Caco-2 (cell line): Measurements from ENCODE around the gene APC2. TPM values are rescaled to one million over a fixed set of nuclear protein-coding genes. Genes with fewer than 3 reads are reported as not detected.

Experiments used
- BruUV-seq: library from RNA; stranded (reverse); fragments of 400-500 nt; replicated peaks from 2 replicates; lab custom pipeline; 2021; lab: Mats Ljungman, UMichigan
- CTCF ChIA-PET: fragments of 300-600 bp; sonication (Branson Sonifier 250); formaldehyde crosslinking; loops from one replicate; lab custom pipeline; 2022; ENCODE audit warnings: antibody characterized with exemption; lab: Charles Lee
- POLR2A ChIA-PET: fragments of 300-600 bp; sonication (Branson Sonifier 250); formaldehyde crosslinking; loops from one replicate; lab custom pipeline; 2022; ENCODE audit warnings: antibody characterized with exemption; lab: Charles Lee
- DNase-seq, 2 experiments: peaks; one replicate each; pipeline versions ENCODE4 v3.0.0 to v3.0.0-alpha.2; 2020 to 2022
- H3K27me3 ChIP-seq: replicated peaks from 2 replicates; pipeline ENCODE4 v1.6.0; 2011; ENCODE audit warnings: low read length; ENCODE audit not compliant: control insufficient read depth, insufficient read depth
- H3K36me3 ChIP-seq: 2 replicates; pipeline ENCODE4 v1.5.1; 2011; ENCODE audit warnings: low read length; ENCODE audit not compliant: control insufficient read depth, insufficient read depth
- H3K4me1 ChIP-seq: fragments of 250-450 bp; sonication (Bioruptor Pico); 2 replicates; pipeline ENCODE4 v1.5.1; 2020; ENCODE audit warnings: mild to moderate bottlenecking
- H3K4me3 ChIP-seq: 2 replicates; pipeline ENCODE4 v1.5.1; 2011; ENCODE audit warnings: low read depth, mild to moderate bottlenecking, control low read depth, low read length
- H3K9me3 ChIP-seq: fragments of 250-450 bp; sonication (Bioruptor Pico); 2 replicates; pipeline ENCODE4 v1.5.1; 2020; ENCODE audit warnings: mild to moderate bottlenecking, moderate library complexity
- H3K27ac Mint-ChIP-seq: one replicate; pipeline ENCODE4 v1.8.0; 2022; ENCODE audit warnings: mixed read lengths; ENCODE audit not compliant: unreplicated experiment
- H3K27me3 Mint-ChIP-seq: one replicate; pipeline ENCODE4 v1.8.0; 2022; ENCODE audit warnings: mixed read lengths; ENCODE audit not compliant: insufficient read depth, unreplicated experiment
- H3K36me3 Mint-ChIP-seq: one replicate; pipeline ENCODE4 v1.8.0; 2022; ENCODE audit warnings: mild to moderate bottlenecking, mixed read lengths; ENCODE audit not compliant: insufficient read depth, unreplicated experiment
- H3K4me1 Mint-ChIP-seq: one replicate; pipeline ENCODE4 v1.8.0; 2022; ENCODE audit warnings: low read depth, mixed read lengths; ENCODE audit not compliant: unreplicated experiment
- H3K4me3 Mint-ChIP-seq: one replicate; pipeline ENCODE4 v1.8.0; 2022; ENCODE audit warnings: mild to moderate bottlenecking, moderate library complexity, mixed read lengths; ENCODE audit not compliant: unreplicated experiment
- H3K9me3 Mint-ChIP-seq: one replicate; pipeline ENCODE4 v1.8.0; 2022; ENCODE audit warnings: mixed read lengths; ENCODE audit not compliant: unreplicated experiment
- CTCF ChIP-seq, 2 experiments: fragments of 200-600 bp in 1 of 2; IDR thresholded peaks; 1 replicate in 1 of 2; 2 replicates in 1 of 2; pipeline versions ENCODE4 v1.5.1 to v1.8.0; 2011 to 2022; ENCODE audit warnings: antibody characterized with exemption in 1 of 2, control low read depth in 1 of 2, inconsistent platforms in 1 of 2, low read depth in 1 of 2, low read length in 1 of 2, mild to moderate bottlenecking in 1 of 2, moderate library complexity in 1 of 2; ENCODE audit not compliant: insufficient read depth in 1 of 2, severe bottlenecking in 1 of 2, unreplicated experiment in 1 of 2
- intact Hi-C: fragments of 100-400 bp; cut with micrococcal nuclease; formaldehyde crosslinking; loops from one replicate; pipeline ENCODE4 v1.10.0; 2022; ENCODE audit not compliant: unreplicated experiment
- total RNA-seq: library from RNA; stranded (reverse); gene quantifications from 2 replicates; pipeline ENCODE4 v1.2.3, GENCODE V29; 2022

Gene APC2
- total RNA-seq, 1 experiment from 2014 or later, result 9.5 TPM

- H3K9me3 ChIP-seq, result no peaks in the 10 kb centered on the region
- H3K9me3 Mint-ChIP-seq, result no peaks in the 10 kb centered on the region
- DNase-seq, result no peak
- H3K36me3 ChIP-seq, result no peaks in the 10 kb centered on the region; the same call in 1 of the 2 replicates
- no peaks in the 10 kb centered on the region for H3K27me3 Mint-ChIP-seq
- H3K36me3 Mint-ChIP-seq, result peaks cover 79% of the 10 kb centered on the region
- POLR2A ChIA-PET, result no interaction called here
- H3K4me1 Mint-ChIP-seq, result no peaks in the 10 kb centered on the region
- H3K4me3 ChIP-seq, result no peak overlapping the region
- intact Hi-C loops, result no loop called here
- H3K27ac Mint-ChIP-seq, result no peak overlapping the region
- no peak overlapping the region for H3K4me3 Mint-ChIP-seq
- 0 out of 2 replicates have a peak, but pooled peaks cover 5% of the 10 kb centered on the region for H3K4me1 ChIP-seq
- no TSS peak for BruUV-seq
- CTCF ChIA-PET, result interaction anchor here (0.6 kb wide), 1 partner anchor 121 kb away, joined by 4 read pairs; no protein-coding TSS in a partner anchor
- TF ChIP-seq CTCF (IDR thresholded peaks at IDR 0.05; ENCODE audit: insufficient read depth in 1 of 2, low read depth in 1 of 2, low read length in 1 of 2, severe bottlenecking in 1 of 2, unreplicated experiment in 1 of 2), result no peak
- no peaks in the 10 kb centered on the region for H3K27me3 ChIP-seq
Observed at GRCh38 chr19:1433119-1434039, 16.5 kb upstream of the APC2 start.

- no peaks in the 10 kb centered on the region for H3K9me3 Mint-ChIP-seq
- no peaks in the 10 kb centered on the region for H3K9me3 ChIP-seq
- DNase-seq, result no peak
- H3K4me1 Mint-ChIP-seq, result no peaks in the 10 kb centered on the region
- no peak overlapping the region for H3K4me3 Mint-ChIP-seq
- ChIA-PET CTCF (no interaction called here), POLR2A (no interaction called here)
- no peaks in the 10 kb centered on the region for H3K27me3 Mint-ChIP-seq
- intact Hi-C loops, result no loop called here
- H3K4me3 ChIP-seq, result no peak overlapping the region
- H3K36me3 ChIP-seq, result no peaks in the 10 kb centered on the region; the same call in 1 of the 2 replicates
- no TSS peak for BruUV-seq
- peaks cover 83% of the 10 kb centered on the region for H3K36me3 Mint-ChIP-seq
- no peak overlapping the region for H3K27ac Mint-ChIP-seq
- H3K4me1 ChIP-seq, result 0 out of 2 replicates have a peak, but pooled peaks cover 5% of the 10 kb centered on the region
- no peaks in the 10 kb centered on the region for H3K27me3 ChIP-seq
- no peak for TF ChIP-seq CTCF (IDR thresholded peaks at IDR 0.05; ENCODE audit: insufficient read depth in 1 of 2, low read depth in 1 of 2, low read length in 1 of 2, severe bottlenecking in 1 of 2, unreplicated experiment in 1 of 2)
Observed at GRCh38 chr19:1434040-1434366, 15.9 kb upstream of the APC2 start.

GRCh38 chr19:1434577-1435060 is 15.3 kb upstream of the APC2 start:
- no peaks in the 10 kb centered on the region for H3K9me3 ChIP-seq
- CTCF ChIA-PET, result no interaction called here
- no peaks in the 10 kb centered on the region for H3K4me1 Mint-ChIP-seq
- no peak overlapping the region for H3K4me3 ChIP-seq
- peaks cover 2% of the 10 kb centered on the region; the same call in 1 of the 2 replicates for H3K36me3 ChIP-seq
- no peak overlapping the region for H3K27ac Mint-ChIP-seq
- POLR2A ChIA-PET, result no interaction called here
- intact Hi-C loops, result no loop called here
- H3K36me3 Mint-ChIP-seq, result peaks cover 86% of the 10 kb centered on the region
- DNase-seq, result no peak
- no peak for TF ChIP-seq CTCF (IDR thresholded peaks at IDR 0.05; ENCODE audit: insufficient read depth in 1 of 2, low read depth in 1 of 2, low read length in 1 of 2, severe bottlenecking in 1 of 2, unreplicated experiment in 1 of 2)
- H3K27me3 Mint-ChIP-seq, result no peaks in the 10 kb centered on the region
- no peak overlapping the region for H3K4me3 Mint-ChIP-seq
- H3K27me3 ChIP-seq, result no peaks in the 10 kb centered on the region
- BruUV-seq, result no TSS peak
- no peaks in the 10 kb centered on the region for H3K9me3 Mint-ChIP-seq
- peaks cover 9% of the 10 kb centered on the region for H3K4me1 ChIP-seq
